Left lobe of liver (tissue), 2 donors: ENCODE measurements around the gene DOCK6. TPM values are rescaled to one million over a fixed set of nuclear protein-coding genes. Genes with fewer than 3 reads are reported as not detected.
"Not testable (repeated sequence)": the region's sequence is repeated elsewhere in the genome, so short reads cannot be mapped to it uniquely, and the experiment has no call there.

Source experiments
- ATAC-seq: fragments of 200-7000 bp; cut with Tn5 transposase; one replicate; pipeline ENCODE4 v1.9.1; 2020; ENCODE audit warnings: mild to moderate bottlenecking, moderate library complexity
- DNase-seq: peaks from one replicate; pipeline ENCODE4 v3.0.0-alpha.2; 2020; ENCODE audit warnings: low spot score
- total RNA-seq: library from RNA; stranded (reverse); gene quantifications from one replicate; pipeline ENCODE4 v1.2.1, GENCODE V29; 2021
- donor health status: DM: no; HTN: no; CAD: no; lungs with moderate emphysema.
- donor health status: DM: no; HTN: yes; CAD: no.

Gene DOCK6
- total RNA-seq, 1 donor from 2014 or later = 30.0 TPM

DNA sequence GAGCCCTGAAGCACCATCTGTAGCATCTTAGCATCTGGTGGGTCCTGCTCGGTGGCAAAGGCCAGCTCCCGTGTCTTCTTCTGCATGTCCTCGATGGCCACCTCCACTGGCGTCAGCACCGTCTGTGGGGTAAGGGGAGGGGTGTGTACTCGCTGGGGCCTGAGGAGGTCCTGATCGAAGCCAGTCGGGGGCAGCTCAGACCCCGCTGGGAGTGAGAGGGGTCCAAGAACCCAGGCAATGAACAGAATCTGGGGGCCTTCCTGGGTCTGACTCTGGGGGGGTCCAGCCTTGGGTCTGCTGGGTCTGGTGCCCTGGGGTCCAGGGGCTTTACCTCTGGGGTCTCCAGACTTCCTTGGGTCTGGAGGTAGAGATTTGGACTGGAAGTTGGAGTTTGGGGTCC is 61.4 kb downstream of the DOCK6 start:
- DNase-seq (no peak), ATAC-seq (no peak)

DNA sequence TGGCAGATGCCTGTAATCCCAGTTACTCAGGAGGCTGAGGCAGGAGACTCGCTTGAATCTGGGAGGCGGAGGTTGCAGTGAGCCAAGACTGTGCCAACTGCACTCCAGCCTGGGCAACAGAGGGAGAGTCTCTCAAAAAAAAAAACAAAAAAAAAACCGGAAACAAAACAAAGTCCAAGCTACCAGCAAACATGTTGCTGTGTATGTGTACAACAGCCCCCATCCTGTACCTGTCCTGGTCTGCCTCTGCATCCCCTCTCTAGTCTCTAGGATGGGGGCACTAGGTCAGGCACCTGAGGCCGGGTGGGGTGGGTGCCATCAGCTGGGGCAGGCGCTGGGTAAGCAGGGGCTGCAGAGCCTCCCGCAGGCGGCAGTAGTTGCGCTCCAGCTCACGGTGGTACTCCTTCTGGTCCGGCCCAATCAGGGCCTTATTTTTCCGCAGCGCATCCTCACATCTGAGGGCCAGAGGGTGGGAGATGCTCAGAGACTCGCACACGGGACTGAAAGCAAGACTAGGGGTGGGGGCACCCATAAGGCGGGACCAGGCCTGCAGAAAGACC is 62.2 kb downstream of the DOCK6 start:
- DNase-seq = no peak
- no peak for ATAC-seq

DNA sequence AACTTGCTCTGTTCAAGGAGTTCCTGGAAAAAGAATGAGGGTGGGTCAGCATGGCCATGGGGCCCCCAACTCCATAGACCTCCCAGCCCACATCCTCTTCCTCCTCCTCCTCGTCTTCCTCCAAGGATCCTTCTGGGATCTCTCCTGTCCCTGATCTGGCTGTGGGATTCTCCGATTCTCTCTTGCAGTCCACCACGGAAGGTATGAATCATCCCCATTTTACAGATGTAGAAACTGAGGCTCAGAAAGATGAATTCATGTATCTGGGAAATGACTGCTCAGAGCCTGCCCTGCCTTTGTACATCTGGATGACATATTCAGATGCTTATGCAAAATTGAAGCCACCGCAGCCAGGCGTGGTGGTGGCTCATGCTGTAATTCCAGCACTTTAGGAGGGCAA is 62.8 kb downstream of the DOCK6 start:
- no peak for ATAC-seq
- DNase-seq = no peak

GRCh38 chr19:11198769-11199424 is 63.4 kb downstream of the DOCK6 start:
- ATAC-seq = no peak
- no peak for DNase-seq

DNA sequence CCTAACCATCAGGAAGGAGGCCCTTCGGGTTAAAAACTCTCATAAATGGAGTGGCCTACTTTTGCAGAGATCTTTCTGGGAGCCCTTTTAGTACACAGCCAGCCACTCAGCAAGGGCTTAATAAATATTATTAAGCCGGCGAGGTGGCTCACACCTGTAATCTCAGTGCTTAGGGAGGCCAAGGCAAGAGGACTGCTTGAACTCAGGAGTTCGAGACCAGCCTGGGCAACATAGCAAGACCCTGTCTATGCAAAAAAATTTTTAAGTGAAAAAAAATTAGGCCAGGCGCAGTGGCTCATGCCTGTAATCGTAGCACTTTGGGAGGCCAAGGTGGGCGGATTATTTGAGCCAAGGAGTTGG is 64.2 kb downstream of the DOCK6 start:
- no peak for ATAC-seq
- no peak for DNase-seq

- peak; percentile 89 for ATAC-seq
- DNase-seq = peak; percentile 93
These were observed 64.8 kb downstream of the DOCK6 start, which contains the start of gene KANK2 for GRCh38 chr19:11197291-11198174. KANK2 (minus strand) TSS chr19:11197545; CDS start chr19:11194511, 3,034 bp downstream.

DNA sequence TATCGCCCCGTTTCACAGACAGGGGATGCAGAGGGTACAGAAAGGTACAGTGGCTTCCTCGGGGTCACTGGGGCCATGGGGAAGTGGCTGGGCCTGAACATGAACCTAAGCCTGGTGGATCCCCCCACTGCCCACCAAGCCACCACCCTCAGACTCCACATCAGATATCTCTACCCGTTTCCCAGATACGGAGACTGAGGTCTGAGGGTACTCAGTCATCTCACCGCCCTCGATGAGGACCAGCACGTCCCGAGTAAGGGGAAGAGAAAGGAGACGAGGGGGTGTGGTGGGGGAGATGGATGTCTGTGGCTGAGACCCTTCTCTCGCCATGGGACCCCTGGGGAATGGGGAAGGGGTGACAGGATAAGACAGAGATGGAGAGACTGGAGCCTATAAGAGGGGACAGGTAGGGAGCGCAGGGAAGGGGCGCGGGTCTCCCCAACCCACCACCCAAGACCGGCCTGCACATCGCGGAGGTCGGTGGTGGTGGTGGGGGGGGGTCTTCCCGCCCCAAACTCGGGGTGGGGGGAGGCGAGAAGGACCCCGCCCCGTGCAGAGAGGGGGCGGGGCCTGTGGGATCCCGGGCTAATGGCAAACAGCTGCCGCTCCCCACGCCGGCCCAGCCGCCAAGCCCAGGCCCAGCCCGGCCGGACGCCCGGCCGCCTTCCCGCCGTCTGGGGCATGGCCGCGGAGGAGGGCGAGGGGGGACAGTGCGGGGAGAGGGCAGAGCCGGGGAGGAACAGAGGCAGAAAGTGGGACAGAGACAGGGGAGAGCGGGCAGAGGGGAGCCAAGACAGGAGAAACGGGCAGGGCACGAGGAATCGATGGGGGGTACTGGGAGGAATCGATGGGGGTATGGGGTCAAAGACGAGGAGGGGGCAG is 65.7 kb downstream of the DOCK6 start:
- ATAC-seq = peak; percentile 37
- peak; percentile 63 for DNase-seq

DNA sequence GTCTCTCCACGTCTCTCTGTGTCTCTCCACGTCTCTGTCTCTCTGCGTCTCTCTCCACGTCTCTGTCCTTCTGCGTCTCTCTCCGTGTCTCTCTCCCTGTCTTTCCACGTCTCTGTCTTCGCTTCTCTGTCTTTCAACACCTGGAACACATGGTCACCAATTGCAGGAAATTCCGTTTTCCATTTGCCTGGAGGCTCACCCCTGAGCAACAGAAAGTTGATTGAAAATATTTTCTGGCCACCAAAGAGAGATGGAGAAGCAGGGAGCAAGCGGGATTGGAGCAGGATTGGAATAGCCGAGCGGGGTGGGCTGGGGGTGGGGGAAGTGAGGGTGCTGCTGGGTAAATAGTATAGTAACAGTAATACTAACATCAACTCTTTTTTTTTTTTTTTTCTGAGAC is 66.6 kb downstream of the DOCK6 start:
- ATAC-seq (no peak), DNase-seq (no peak)

DNA sequence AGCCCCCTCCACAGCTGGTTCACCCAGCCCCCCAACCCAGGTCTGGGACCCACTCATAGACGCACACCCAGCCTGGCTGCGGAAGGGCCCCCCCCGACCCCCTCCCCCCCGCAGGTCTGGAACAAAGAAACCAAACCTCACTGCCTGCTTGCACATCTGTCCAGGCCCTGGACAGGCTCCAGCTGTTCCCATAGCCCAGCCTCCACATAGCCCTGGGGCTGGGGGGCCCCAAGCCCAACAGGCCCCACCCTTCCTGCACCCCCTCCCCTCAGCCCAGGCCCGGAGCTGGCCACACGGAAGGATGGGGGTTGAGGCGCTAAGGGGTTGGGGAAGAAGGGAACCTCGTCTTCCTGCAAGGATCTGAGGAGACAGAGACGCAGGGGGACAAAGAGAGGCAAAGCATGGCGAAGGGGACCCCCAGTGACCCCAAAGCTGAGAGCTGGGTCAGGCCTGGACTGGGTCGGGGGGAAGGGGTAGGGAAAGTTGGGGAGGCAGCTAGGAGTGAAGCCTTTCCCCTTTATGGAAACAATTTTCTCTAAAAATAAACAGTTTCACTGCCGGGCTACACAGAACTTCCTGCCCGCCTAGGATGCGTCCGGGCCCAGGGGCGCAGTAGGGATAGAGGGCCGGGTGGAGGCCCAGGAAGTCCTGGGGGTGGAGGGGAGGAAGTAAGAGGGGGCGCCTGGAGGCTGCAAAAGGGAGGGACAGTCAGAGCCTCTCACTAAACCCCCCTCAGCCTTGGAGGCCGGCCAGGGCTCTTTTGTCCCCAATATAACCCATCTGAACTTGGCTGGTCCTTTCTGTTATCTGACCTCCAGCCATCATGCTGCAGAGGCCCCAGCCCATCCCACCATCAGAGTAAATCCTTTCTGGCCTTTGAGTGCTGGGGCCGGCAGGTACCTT is 67.4 kb downstream of the DOCK6 start:
- ATAC-seq (no peak), DNase-seq (no peak)

- ATAC-seq (no peak), DNase-seq (no peak)
These were observed 68.2 kb downstream of the DOCK6 start for GRCh38 chr19:11194173-11194572.

GRCh38 chr19:11192957-11193939 is 69.1 kb downstream of the DOCK6 start:
- no peak for ATAC-seq
- DNase-seq = no peak

GRCh38 chr19:11191934-11192333 is 70.4 kb downstream of the DOCK6 start:
- ATAC-seq (no peak), DNase-seq (no peak)

DNA sequence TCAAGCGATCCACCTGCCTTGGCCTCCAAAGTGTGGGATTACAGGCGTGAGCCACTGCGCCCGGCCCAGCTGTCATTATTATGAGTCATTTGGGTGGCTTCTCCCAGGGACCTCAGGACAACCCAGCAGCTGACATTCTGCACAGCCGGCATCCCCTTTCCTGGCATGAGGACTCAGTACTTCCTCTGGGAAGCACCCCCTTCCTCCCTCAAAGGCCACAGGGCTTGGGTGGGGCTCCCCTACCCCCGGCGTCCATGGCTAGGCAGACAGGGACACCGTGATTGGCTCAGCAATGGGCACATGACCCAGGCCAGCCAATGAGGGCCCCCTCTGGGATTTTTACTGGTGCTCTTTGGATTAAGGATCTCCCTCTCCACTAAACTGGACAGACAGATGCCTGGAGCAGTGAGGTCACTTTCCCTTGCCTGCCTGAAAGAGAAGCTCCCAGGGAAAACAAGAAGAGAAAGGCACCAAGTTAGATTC is 71.0 kb downstream of the DOCK6 start:
- DNase-seq (no peak), ATAC-seq (peak; percentile 34)

DNA sequence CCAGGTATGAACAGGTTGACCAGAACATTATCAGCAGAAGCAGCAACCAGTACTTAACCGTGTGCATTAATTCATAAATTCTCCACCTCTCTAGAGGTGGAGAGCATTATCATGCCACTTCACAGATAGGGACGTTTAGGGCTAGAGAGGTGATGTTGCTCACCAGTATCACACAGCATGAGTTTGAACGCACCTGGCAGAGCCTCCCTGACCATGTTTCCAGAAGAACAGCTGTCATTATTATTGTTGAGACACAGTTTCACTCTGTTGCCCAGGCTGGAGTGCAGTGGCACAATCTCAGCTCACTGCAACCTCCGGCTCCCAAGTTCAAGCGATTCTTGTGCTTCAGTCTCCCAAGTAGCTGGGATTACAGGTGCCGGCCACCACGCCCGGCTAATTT is 71.8 kb downstream of the DOCK6 start:
- DNase-seq (no peak), ATAC-seq (no peak)

GRCh38 chr19:11187441-11187840 is 74.9 kb downstream of the DOCK6 start:
- DNase-seq (no peak), ATAC-seq (no peak)

DNA sequence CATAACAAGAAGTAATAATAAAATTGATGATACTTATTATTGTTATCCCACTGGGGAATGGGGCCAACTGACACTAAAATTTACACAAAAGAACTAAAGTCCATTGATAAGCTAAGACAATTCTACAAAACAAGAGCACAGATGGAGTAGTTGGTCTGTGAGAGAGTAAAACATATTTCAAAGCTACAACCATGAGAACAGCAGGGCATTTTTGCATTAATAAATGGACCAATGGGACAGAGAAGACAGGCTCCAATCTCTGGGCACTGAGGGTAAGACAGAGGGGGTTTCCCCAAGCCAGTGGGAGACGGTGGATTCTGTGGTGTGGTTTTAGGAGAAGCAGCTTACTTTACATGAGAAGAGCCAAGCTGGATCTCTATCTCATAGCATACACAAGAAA is 79.3 kb downstream of the DOCK6 start:
- no peak for DNase-seq
- ATAC-seq = no peak

DNA sequence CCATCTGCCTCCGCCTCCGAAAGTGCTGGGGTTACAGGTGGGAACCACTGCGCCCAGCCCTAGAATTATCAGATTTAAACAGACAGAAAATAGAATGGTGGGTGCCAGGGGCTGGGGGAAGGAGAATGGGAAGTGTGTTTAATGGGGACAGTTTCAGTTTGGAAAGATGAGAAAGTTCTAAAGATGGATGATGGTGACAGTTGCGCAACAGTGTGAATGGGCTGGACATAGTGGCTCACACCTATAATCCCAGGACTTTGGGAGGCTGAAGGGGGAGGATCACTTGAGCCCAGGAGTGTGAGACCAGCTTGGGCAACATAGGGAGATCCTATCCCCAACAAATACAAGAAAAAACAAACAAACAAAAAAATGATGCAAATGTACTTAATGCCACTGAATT is 80.8 kb downstream of the DOCK6 start:
- ATAC-seq (no peak), DNase-seq (no peak)

DNA sequence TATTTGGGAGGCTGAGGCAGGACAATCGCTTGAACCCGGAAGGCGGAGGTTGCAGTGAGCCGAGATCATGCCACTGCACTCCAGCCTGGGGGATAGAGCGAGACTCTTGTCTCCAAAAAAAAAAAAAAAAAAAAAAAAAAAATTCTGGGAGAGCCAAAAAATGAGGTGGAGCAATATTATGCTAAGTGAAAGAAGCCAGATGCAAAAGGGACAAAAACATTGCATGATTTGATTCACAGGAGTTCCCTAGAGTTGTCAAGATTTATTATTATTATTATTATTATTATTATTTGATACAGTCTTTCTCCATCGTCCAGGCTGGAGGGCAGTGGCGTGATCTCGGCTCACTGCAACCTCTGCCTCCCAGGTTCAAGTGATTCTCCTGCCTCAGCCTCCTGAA is 81.3 kb downstream of the DOCK6 start:
- not testable (repeated sequence) for ATAC-seq

DNA sequence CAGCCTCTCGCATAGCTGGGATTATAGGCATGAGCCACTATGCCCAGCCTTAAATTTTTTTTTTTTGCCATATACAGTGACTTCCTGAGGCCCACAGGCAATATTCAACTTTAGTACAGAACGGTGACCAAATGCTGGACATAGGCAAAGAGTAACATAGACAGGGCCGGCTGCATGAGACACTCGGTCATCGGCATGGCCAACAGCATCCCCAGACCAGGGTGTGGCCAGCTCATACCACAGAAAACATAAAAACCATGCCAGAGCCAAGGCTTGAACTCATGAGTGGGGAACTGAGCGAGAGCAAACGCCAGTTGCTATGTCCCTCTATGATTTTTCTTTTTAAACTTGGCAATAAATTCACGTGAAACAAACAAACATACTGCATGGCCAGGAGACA is 82.0 kb downstream of the DOCK6 start:
- DNase-seq = no peak
- ATAC-seq = no peak

More for the DNA sequence above, 81.3 kb downstream of the DOCK6 start:
- DNase-seq = not testable (repeated sequence)
